Measurements from ENCODE around the gene FAM50B. TPM values are rescaled to one million over a fixed set of nuclear protein-coding genes. Genes with fewer than 3 reads are reported as not detected.

The FAM50B gene
- total RNA-seq, 1 donor from 2014 or later = 0.70 TPM

DNA sequence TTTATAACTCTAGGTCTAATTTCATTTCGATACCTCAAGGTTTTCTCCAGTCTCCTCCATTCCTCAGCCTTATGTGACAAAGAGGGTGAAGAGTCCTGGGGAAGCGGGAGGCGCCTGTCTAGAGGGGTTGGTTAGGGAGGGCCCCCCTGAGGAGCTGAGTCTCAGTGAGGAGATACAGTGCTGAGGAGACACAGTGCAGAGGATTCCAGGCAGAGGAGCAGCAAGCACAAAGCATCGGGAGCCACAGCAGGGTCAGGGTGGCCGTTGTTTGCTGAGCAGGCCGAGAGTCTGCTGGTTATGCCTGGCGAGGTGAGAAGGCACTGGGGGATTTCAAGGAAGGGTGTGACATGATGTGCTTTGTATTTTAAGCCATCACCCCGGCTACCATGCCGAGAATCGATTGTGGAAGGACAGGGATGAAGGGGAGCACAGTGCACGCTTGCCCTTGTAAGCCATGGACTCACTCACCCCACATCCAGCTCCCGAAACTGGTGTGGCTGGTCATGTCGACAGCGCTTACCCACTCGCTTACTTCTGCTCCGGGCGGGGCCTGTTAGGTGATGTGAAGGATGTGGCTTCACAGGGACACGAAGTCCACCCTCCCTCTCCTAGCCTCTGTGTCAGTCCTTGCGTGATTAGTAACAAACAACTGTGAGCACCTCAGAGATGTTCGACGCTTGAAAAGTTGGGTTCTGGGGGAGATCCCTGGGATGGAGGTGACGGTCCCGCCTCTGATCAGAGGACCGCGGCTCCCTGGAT, 30.2 kb downstream of the FAM50B start:
- Mint-ChIP-seq H3K4me1 (ENCODE audit: unreplicated experiment) (peaks cover 42% of the 10 kb centered on the region), H3K9me3 (ENCODE audit: unreplicated experiment) (no peaks in the 10 kb centered on the region), H3K27me3 (ENCODE audit: unreplicated experiment) (no peaks in the 10 kb centered on the region), H3K27ac (ENCODE audit: unreplicated experiment) (no peak overlapping the region), H3K36me3 (ENCODE audit: unreplicated experiment) (no peaks in the 10 kb centered on the region), H3K4me3 (ENCODE audit: unreplicated experiment) (no peak overlapping the region)
- DNase-seq (ENCODE audit: extremely low spot score, unreplicated experiment) = no peak
- TF ChIP-seq CTCF (IDR thresholded peaks at IDR 0.05) = no peak

DNA sequence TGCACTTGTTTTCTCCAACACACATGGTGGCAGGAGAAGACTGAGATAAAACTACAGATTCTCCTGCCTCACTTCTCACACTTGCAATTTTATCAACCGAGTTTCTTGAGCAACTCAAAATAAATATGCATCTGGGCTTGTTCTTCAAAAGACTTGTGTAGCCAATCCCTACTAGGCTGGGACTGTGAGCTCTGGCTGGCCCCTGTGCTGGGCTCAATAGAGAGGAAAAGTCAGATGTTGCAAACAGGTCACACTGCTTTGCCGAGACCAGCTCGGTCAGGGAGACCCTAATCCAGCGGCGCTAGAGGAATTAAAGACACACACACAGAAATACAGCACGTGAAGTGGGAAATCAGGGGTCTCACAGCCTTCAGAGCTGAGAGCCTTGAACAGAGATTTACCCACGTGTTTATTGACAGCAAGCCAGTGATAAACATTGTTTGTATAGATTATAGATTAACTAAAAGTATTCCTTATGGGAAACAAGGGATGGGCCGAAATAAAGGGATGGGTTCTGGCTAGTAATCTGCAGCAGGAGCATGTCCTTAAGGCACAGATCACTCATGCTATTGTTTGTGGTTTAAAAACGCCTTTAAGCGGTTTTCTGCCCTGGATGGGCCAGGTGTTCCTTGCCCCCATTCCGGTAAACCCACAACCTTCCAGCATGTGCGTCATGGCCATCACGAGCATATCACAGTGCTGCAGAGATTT, 32.7 kb downstream of the FAM50B start:
- Mint-ChIP-seq H3K27ac (ENCODE audit: unreplicated experiment) (peak overlapping the region; percentile 41), H3K9me3 (ENCODE audit: unreplicated experiment) (no peaks in the 10 kb centered on the region), H3K27me3 (ENCODE audit: unreplicated experiment) (no peaks in the 10 kb centered on the region), H3K36me3 (ENCODE audit: unreplicated experiment) (no peaks in the 10 kb centered on the region), H3K4me3 (ENCODE audit: unreplicated experiment) (no peak overlapping the region), H3K4me1 (ENCODE audit: unreplicated experiment) (peaks cover 32% of the 10 kb centered on the region)
- no peak for TF ChIP-seq CTCF (IDR thresholded peaks at IDR 0.05)
- DNase-seq (ENCODE audit: extremely low spot score, unreplicated experiment) = no peak

- DNase-seq (ENCODE audit: extremely low spot score, unreplicated experiment) = no peak
- TF ChIP-seq CTCF (IDR thresholded peaks at IDR 0.05) = no peak
- Mint-ChIP-seq H3K27me3 (ENCODE audit: unreplicated experiment) (no peaks in the 10 kb centered on the region), H3K27ac (ENCODE audit: unreplicated experiment) (peak overlapping the region; percentile 87), H3K9me3 (ENCODE audit: unreplicated experiment) (no peaks in the 10 kb centered on the region), H3K36me3 (ENCODE audit: unreplicated experiment) (no peaks in the 10 kb centered on the region), H3K4me3 (ENCODE audit: unreplicated experiment) (no peak overlapping the region), H3K4me1 (ENCODE audit: unreplicated experiment) (peaks cover 34% of the 10 kb centered on the region)
These were observed 33.3 kb downstream of the FAM50B start for GRCh38 chr6:3882431-3882830.

DNA sequence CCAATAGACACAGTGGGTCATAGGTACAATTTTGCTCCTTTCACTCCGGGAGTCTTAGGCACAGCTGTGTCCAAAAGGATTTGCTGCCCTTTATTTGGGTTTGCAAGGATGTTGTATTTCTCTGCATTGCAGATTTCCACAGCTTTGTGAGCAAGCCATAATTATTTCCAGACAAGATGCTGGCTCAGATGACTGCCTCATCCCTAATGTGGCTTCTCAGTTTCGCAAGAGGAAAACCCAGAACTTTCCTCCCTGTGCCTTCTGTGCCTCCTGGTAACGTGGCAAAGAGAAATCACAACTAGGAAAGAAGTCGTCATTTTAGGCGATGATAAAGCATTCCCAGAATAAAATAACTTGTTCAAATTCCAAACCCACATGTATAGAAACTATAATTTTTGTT, 33.7 kb downstream of the FAM50B start:
- H3K27ac Mint-ChIP-seq (ENCODE audit: unreplicated experiment) = peak overlapping the region; percentile 87
- DNase-seq (ENCODE audit: extremely low spot score, unreplicated experiment) = no peak
- H3K27me3 Mint-ChIP-seq (ENCODE audit: unreplicated experiment) = no peaks in the 10 kb centered on the region
- no peaks in the 10 kb centered on the region for H3K9me3 Mint-ChIP-seq (ENCODE audit: unreplicated experiment)
- H3K4me1 Mint-ChIP-seq (ENCODE audit: unreplicated experiment) = peaks cover 36% of the 10 kb centered on the region
- no peaks in the 10 kb centered on the region for H3K36me3 Mint-ChIP-seq (ENCODE audit: unreplicated experiment)
- H3K4me3 Mint-ChIP-seq (ENCODE audit: unreplicated experiment) = no peak overlapping the region
- TF ChIP-seq CTCF (IDR thresholded peaks at IDR 0.05) = no peak

- H3K4me3 Mint-ChIP-seq (ENCODE audit: unreplicated experiment) = no peak overlapping the region
- peak overlapping the region; percentile 87 for H3K27ac Mint-ChIP-seq (ENCODE audit: unreplicated experiment)
- H3K4me1 Mint-ChIP-seq (ENCODE audit: unreplicated experiment) = peaks cover 36% of the 10 kb centered on the region
- no peaks in the 10 kb centered on the region for H3K9me3 Mint-ChIP-seq (ENCODE audit: unreplicated experiment)
- H3K27me3 Mint-ChIP-seq (ENCODE audit: unreplicated experiment) = no peaks in the 10 kb centered on the region
- no peak for TF ChIP-seq CTCF (IDR thresholded peaks at IDR 0.05)
- DNase-seq (ENCODE audit: extremely low spot score, unreplicated experiment) = no peak
- H3K36me3 Mint-ChIP-seq (ENCODE audit: unreplicated experiment) = no peaks in the 10 kb centered on the region
These were observed 35.0 kb downstream of the FAM50B start for GRCh38 chr6:3884007-3884745.

Measured in osteocyte (in vitro differentiated cells).